Esophagus squamous epithelium (tissue), 5 donors: Measurements from ENCODE around the gene SELENOK. TPM values are rescaled to one million over a fixed set of nuclear protein-coding genes. Genes with fewer than 3 reads are reported as not detected.

Experiments used
- DNase-seq: peaks from one replicate; lab custom pipeline; 2025; lab: John Stamatoyannopoulos, UW
- H3K27ac ChIP-seq, 4 donors: fragments of 200-600 bp; sonication (generic); one replicate each; pipeline ENCODE4 v1.5.1; 2016 to 2019; ENCODE audit warnings: mild to moderate bottlenecking in 1 of 4
- H3K27me3 ChIP-seq, 4 donors: fragments of 200-600 bp; sonication (generic); 1 replicate in 3 of 4; 2 replicates in 1 of 4; pipeline versions ENCODE4 v1.5.1 to v1.6.0; 2017 to 2021; ENCODE audit warnings: antibody characterized with exemption in 1 of 4
- H3K36me3 ChIP-seq, 3 donors: fragments of 200-600 bp; sonication (generic); one replicate each; pipeline ENCODE4 v1.5.1; 2016 to 2019
- H3K4me1 ChIP-seq, 3 donors: fragments of 200-600 bp; sonication (generic); one replicate each; pipeline ENCODE4 v1.5.1; 2017 to 2019
- H3K4me3 ChIP-seq, 4 donors: fragments of 200-600 bp; sonication (generic); 1 replicate in 3 of 4; 2 replicates in 1 of 4; pipeline ENCODE4 v1.5.1; 2016 to 2019; ENCODE audit warnings: mild to moderate bottlenecking in 2 of 4, moderate library complexity in 1 of 4
- H3K9me3 ChIP-seq, 3 donors: fragments of 200-600 bp; sonication (generic); one replicate each; pipeline ENCODE4 v1.5.1; 2016 to 2019
- CTCF ChIP-seq, 6 experiments: fragments of 450-650 bp in 4 of 6; fragments of 200-600 bp in 2 of 6; sonication (generic) in 2 of 6; IDR thresholded peaks; one replicate each; pipeline ENCODE4 v1.5.1; 2016 to 2019; ENCODE audit warnings: antibody characterized with exemption in 6 of 6, mild to moderate bottlenecking in 4 of 6, moderate library complexity in 4 of 6
- POLR2A ChIP-seq, 4 donors: fragments of 450-650 bp; IDR thresholded peaks; one replicate each; pipeline ENCODE4 v1.6.1; 2017; ENCODE audit warnings: antibody characterized with exemption in 4 of 4, mild to moderate bottlenecking in 4 of 4, moderate library complexity in 3 of 4
- WGBS, 2 donors: methylation state at CpG; one replicate each; pipeline ENCODE4 v1.1.5; 2018; 5-methylcytosine and 5-hydroxymethylcytosine counted together
- intact Hi-C: fragments of 100-400 bp; cut with DNase I; formaldehyde crosslinking; loops from one replicate; pipeline ENCODE4 v1.15.0; 2022
- total RNA-seq, 4 donors: library from RNA; depleted of rRNA; stranded (reverse); fragments of >200 nt; gene quantifications; one replicate each; pipeline ENCODE4 v1.1.0, GENCODE V29; 2016
- donor health status: DM: yes; HTN: yes; CAD: no.

The SELENOK gene
- total RNA-seq, 4 donors from 2014 or later = 16.4 to 36.2 (median 27.2) TPM

DNA sequence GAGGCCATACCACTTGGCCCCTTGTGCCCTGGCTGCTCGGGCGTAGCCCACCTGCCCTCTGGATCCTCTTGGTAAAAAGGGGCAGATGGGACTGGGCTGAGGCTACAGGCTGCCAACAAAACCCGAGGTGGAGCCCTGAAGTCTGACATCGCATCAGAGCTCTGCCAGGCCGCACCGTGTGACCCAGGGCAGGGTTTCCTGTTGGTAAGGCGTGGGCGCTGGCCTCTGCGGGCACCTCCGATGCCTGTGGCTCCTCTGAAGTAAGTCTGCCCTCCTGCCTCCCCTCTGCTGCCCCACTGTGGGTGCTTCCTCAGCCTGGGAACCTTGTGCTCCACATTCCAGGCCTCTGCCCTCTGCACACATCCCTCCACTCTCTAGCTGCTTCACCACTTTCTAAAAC, 54.3 kb downstream of the SELENOK start:
- TF ChIP-seq POLR2A (IDR thresholded peaks at IDR 0.05) (no peak), CTCF (IDR thresholded peaks at IDR 0.05) (no peak)
- DNase-seq = no peak
- Histone ChIP-seq H3K4me1 (no peaks in the 10 kb centered on the region), H3K36me3 (no peaks in the 10 kb centered on the region), H3K27me3 (no peaks in the 10 kb centered on the region), H3K4me3 (no peak overlapping the region), H3K27ac (no peak overlapping the region), H3K9me3 (no peaks in the 10 kb centered on the region)
- 81 to 88% methylated on average over 9 to 10 of the region's 10 CpGs for WGBS, 2 donors
- intact Hi-C loops = no loop called here

- intact Hi-C loops = no loop called here
- no peaks in the 10 kb centered on the region for H3K4me1 ChIP-seq
- H3K27ac ChIP-seq = no peak overlapping the region
- no peaks in the 10 kb centered on the region for H3K36me3 ChIP-seq
- H3K4me3 ChIP-seq = no peak overlapping the region
- H3K9me3 ChIP-seq = no peaks in the 10 kb centered on the region
- no peaks in the 10 kb centered on the region for H3K27me3 ChIP-seq
- no peak for TF ChIP-seq CTCF (IDR thresholded peaks at IDR 0.05)
- TF ChIP-seq POLR2A (IDR thresholded peaks at IDR 0.05) = no peak
- no peak for DNase-seq
- 96 to 98% methylated on average over 4 of the region's 9 CpGs for WGBS, 2 donors
Measured at GRCh38 chr3:53836084-53836872, 55.4 kb downstream of the SELENOK start.

DNA sequence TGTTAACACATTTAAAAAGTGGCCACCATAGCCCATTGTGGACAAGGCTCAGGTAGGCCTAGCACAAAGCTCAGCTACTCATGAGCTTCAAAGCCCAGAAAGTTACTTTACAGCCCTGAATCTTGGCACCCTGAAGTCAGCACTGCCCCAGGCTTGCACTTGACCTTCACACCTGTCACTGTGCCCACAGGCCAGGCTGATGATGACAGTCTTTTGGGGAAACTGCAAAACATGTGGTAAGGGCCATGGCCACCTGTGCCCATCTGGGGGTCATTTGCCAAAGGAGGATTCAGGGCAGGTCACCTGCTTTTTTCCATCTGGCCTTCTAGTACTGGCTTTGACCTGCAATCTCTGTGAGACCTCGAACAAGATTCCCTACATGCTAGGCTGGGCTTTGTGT, 56.4 kb downstream of the SELENOK start:
- Histone ChIP-seq H3K36me3 (no peaks in the 10 kb centered on the region), H3K4me1 (no peaks in the 10 kb centered on the region), H3K9me3 (no peaks in the 10 kb centered on the region), H3K27ac (no peak overlapping the region), H3K27me3 (no peaks in the 10 kb centered on the region), H3K4me3 (no peak overlapping the region)
- TF ChIP-seq CTCF (IDR thresholded peaks at IDR 0.05) = no peak
- no peak for TF ChIP-seq POLR2A (IDR thresholded peaks at IDR 0.05)
- no peak for DNase-seq
- 80% methylated on average over 1 of the region's 1 CpG; no CpG with 5 or more reads in 1 of the 2 donors for WGBS, 2 donors
- intact Hi-C loops = no loop called here

DNA sequence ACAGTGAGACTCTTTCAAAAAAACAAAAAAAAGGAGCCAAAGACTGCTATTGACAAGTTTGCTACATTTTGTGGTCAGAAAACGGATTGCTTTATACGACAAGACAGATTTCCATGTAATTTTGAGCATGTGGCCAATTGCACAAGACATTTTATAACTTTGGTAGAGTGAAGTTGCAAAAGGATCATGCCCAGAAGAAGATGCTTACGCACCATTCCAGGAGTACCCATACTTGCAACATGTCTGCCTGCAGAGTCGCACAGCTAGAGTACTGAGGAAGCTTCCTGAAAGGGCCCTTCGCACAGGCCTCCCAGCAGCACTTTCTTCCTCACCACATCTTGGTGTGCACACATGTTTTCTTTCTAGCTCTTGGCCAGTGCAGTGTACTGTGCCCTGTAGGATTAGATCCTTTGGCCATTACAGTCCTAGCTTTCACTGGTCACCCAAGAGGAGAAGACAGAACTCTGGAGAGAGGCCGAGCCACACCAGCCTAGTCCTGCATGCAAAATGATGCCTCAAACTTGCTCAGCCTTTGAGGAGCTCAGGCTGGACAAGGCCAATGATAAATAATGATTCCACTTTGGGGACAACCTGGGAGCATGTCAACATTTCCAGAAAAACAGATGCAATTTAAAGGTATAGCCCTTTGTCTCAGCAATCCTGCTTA, 57.1 kb downstream of the SELENOK start:
- 94 to 98% methylated on average over 5 to 6 of the region's 6 CpGs for WGBS, 2 donors
- H3K4me1 ChIP-seq = no peaks in the 10 kb centered on the region
- intact Hi-C loops = no loop called here
- no peak overlapping the region for H3K27ac ChIP-seq
- no peaks in the 10 kb centered on the region for H3K27me3 ChIP-seq
- no peak overlapping the region for H3K4me3 ChIP-seq
- DNase-seq = no peak
- TF ChIP-seq CTCF (IDR thresholded peaks at IDR 0.05) (no peak), POLR2A (IDR thresholded peaks at IDR 0.05) (no peak)
- H3K36me3 ChIP-seq = no peaks in the 10 kb centered on the region
- H3K9me3 ChIP-seq = no peaks in the 10 kb centered on the region

Other genes starting within 250 kb of the SELENOK start
- gene CHDH, start 45.4 kb downstream of the SELENOK start, total RNA-seq = 1 to 10 TPM in 2 of 4 donors, under 1 TPM in 2; 0.92 to 2.1 (median 1.2) TPM
- gene IL17RB, start 45.3 kb downstream of the SELENOK start, total RNA-seq = under 1 TPM; 0.23 to 0.66 (median 0.52) TPM
- gene ACTR8, start 9.7 kb downstream of the SELENOK start, total RNA-seq = 10 to 100 TPM; 10.7 to 19.3 (median 15.8) TPM
- 1 to 10 TPM; 1.2 to 7.1 (median 5.1) TPM for gene CACNA2D3, start 230.7 kb upstream of the SELENOK start, total RNA-seq